Chondrocyte (in vitro differentiated cells): ENCODE results near the gene ATP1A2. TPM values are rescaled to one million over a fixed set of nuclear protein-coding genes. Genes with fewer than 3 reads are reported as not detected.

Experiments used
- DNase-seq: peaks from one replicate; pipeline ENCODE4 v3.0.0; 2021; ENCODE audit warnings: mixed read lengths, low spot score
- H3K27ac Mint-ChIP-seq: one replicate; pipeline ENCODE4 v1.8.0; 2021; ENCODE audit warnings: mild to moderate bottlenecking, moderate library complexity, mixed read lengths; ENCODE audit not compliant: unreplicated experiment
- H3K27me3 Mint-ChIP-seq: 2 replicates; pipeline ENCODE4 v1.8.0; 2021; ENCODE audit warnings: low read depth, mixed read lengths
- H3K36me3 Mint-ChIP-seq: 2 replicates; pipeline ENCODE4 v1.8.0; 2021; ENCODE audit warnings: low read depth, mixed read lengths
- H3K4me1 Mint-ChIP-seq: 2 replicates; pipeline ENCODE4 v1.8.0; 2021; ENCODE audit warnings: low read depth, mild to moderate bottlenecking, mixed read lengths
- H3K4me3 Mint-ChIP-seq: one replicate; pipeline ENCODE4 v1.8.0; 2021; ENCODE audit warnings: mild to moderate bottlenecking, moderate library complexity, mixed read lengths; ENCODE audit not compliant: unreplicated experiment
- H3K9me3 Mint-ChIP-seq: 2 replicates; pipeline ENCODE4 v1.8.0; 2021; ENCODE audit warnings: low read depth, mixed read lengths
- CTCF ChIP-seq: fragments of 200-600 bp; sonication (generic); IDR thresholded peaks from 2 replicates; pipeline ENCODE4 v1.5.0; 2021; ENCODE audit warnings: antibody characterized with exemption, mild to moderate bottlenecking, moderate library complexity
- total RNA-seq: library from RNA; stranded (reverse); gene quantifications from 3 replicates; pipeline ENCODE4 v1.2.1, GENCODE V29; 2021

The ATP1A2 gene
- total RNA-seq, 1 donor from 2014 or later, result 2.9 TPM

DNA sequence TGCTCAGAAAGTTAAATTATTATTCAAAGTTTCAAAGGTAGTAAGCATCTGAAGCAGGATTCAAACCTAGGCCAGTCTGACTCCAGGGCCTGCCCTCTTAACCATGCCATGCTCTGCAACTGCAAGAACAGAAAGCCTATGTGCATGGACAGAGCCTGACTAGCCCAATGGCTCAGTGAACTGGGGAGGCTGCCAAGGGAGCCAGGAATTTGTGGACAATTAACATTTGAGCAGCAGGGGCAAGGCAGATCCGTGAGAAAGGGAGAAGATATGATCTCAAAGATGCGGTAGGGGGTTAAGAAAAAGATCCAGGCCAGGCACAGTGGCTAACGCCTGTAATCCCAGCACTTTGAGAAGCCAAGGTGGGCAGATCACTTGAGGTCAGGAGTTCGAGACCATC, 29.4 kb downstream of the ATP1A2 start:
- Mint-ChIP-seq H3K27me3 (peaks cover 10% of the 10 kb centered on the region), H3K9me3 (no peaks in the 10 kb centered on the region), H3K27ac (no peak overlapping the region), H3K4me1 (peaks cover 12% of the 10 kb centered on the region), H3K36me3 (peaks cover 2% of the 10 kb centered on the region), H3K4me3 (no peak overlapping the region)
- DNase-seq, result no peak
- no peak for TF ChIP-seq CTCF

DNA sequence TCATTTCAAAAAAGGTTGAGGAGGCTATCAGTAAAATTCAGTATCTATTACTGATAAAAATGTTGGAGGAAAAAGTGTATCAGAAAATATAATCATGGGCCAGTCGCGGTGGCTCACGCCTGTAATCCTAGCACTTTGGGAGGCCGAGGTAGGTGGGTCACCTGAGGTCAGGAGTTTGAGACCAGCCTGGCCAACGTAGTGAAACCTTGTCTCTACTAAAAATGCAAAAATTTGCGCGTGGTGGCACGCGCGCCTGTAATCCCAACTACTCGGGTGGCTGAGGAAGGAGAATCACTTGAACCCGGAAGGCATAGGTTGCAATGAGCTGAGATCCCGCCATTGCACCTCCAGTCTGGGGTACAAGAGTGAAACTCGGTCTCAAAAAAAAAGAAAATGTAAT, 30.5 kb downstream of the ATP1A2 start:
- Mint-ChIP-seq H3K9me3 (no peaks in the 10 kb centered on the region), H3K4me1 (peaks cover 16% of the 10 kb centered on the region), H3K36me3 (no peaks in the 10 kb centered on the region), H3K27ac (no peak overlapping the region), H3K27me3 (peaks cover 8% of the 10 kb centered on the region), H3K4me3 (no peak overlapping the region)
- DNase-seq, result no peak
- TF ChIP-seq CTCF, result no peak

DNA sequence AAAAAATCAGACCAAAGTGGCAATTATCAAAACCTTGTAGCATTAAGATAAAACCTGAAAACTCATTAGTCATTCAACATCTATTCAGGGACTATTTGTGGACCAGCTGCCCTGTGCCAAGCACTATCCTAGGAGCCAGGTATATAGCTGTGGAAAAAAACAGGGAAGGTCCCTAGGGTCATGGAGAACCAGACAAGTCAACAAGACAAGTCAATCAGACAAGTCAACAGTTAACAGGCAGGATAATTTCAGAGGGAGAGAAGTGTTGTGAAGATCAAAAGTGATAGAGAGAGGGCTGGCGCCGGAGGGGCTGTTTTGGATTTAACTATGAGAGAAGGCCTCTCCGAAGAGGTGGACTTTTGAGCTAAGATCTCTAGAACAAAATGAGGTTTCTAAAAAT, 32.6 kb downstream of the ATP1A2 start:
- peaks cover 16% of the 10 kb centered on the region for H3K4me1 Mint-ChIP-seq
- H3K36me3 Mint-ChIP-seq, result no peaks in the 10 kb centered on the region
- no peak overlapping the region for H3K4me3 Mint-ChIP-seq
- DNase-seq, result no peak
- no peak for TF ChIP-seq CTCF
- no peaks in the 10 kb centered on the region for H3K9me3 Mint-ChIP-seq
- no peaks in the 10 kb centered on the region for H3K27me3 Mint-ChIP-seq
- no peak overlapping the region for H3K27ac Mint-ChIP-seq

DNA sequence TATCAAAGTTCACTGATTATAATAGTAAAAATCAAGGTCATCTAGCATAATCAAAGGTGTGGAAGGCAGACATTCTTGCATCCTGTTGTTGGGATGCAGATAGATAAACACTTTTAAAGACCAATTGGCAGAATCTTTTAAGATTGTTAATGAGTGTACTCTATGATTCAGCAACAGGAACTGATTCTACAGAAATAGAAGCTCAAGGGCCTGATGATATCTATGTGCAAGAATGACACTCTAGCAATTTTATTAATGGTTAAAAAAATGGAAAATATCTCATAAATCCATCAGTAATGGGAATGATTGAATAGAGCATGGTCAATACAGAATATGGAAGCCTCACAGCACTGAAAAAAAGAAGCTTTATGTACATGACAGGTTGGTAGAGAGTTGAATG, 33.7 kb downstream of the ATP1A2 start:
- no peaks in the 10 kb centered on the region for H3K9me3 Mint-ChIP-seq
- no peak for TF ChIP-seq CTCF
- H3K4me1 Mint-ChIP-seq, result peaks cover 16% of the 10 kb centered on the region
- DNase-seq, result no peak
- H3K4me3 Mint-ChIP-seq, result no peak overlapping the region
- no peaks in the 10 kb centered on the region for H3K36me3 Mint-ChIP-seq
- H3K27ac Mint-ChIP-seq, result peak overlapping the region; percentile 91
- H3K27me3 Mint-ChIP-seq, result no peaks in the 10 kb centered on the region

- Mint-ChIP-seq H3K9me3 (no peaks in the 10 kb centered on the region), H3K4me1 (peaks cover 16% of the 10 kb centered on the region), H3K27me3 (no peaks in the 10 kb centered on the region), H3K4me3 (no peak overlapping the region), H3K27ac (peak overlapping the region; percentile 91), H3K36me3 (no peaks in the 10 kb centered on the region)
- DNase-seq, result no peak
- no peak for TF ChIP-seq CTCF
Measured at GRCh38 chr1:160149716-160150115, 34.2 kb downstream of the ATP1A2 start.
